Activated CD4-positive, alpha-beta T cell treated with anti-CD3 and anti-CD28 coated beads, Interleukin-2, amount 10 ng/mL, durations not matched to agents 24 days and 14 days (primary cell): Measurements from ENCODE around the gene TMEM256. TPM values are rescaled to one million over a fixed set of nuclear protein-coding genes. Genes with fewer than 3 reads are reported as not detected.
"Not testable (repeated sequence)": the region's sequence is repeated elsewhere in the genome, so short reads cannot be mapped to it uniquely, and the experiment has no call there.

ENCODE experiments used
- DNase-seq: peaks from one replicate; pipeline ENCODE4 v3.0.0; 2022
- H3K27ac Mint-ChIP-seq: one replicate; pipeline ENCODE4 v1.8.0; 2022; ENCODE audit warnings: mild to moderate bottlenecking, mixed read lengths
- H3K27me3 Mint-ChIP-seq: one replicate; pipeline ENCODE4 v1.8.0; 2022; ENCODE audit warnings: mixed read lengths
- H3K36me3 Mint-ChIP-seq: one replicate; pipeline ENCODE4 v1.8.0; 2022; ENCODE audit warnings: low read depth, mild to moderate bottlenecking, mixed read lengths
- H3K4me1 Mint-ChIP-seq: one replicate; pipeline ENCODE4 v1.8.0; 2021; ENCODE audit warnings: mixed read lengths
- H3K4me3 Mint-ChIP-seq: one replicate; pipeline ENCODE4 v1.8.0; 2022; ENCODE audit warnings: mild to moderate bottlenecking, moderate library complexity, mixed read lengths
- H3K9me3 Mint-ChIP-seq: one replicate; pipeline ENCODE4 v1.8.0; 2021; ENCODE audit warnings: mixed read lengths
- intact Hi-C: fragments of 100-400 bp; cut with micrococcal nuclease; formaldehyde crosslinking; loops from one replicate; pipeline ENCODE4 v1.15.1; 2023
- total RNA-seq: library from RNA; stranded (reverse); gene quantifications from 2 replicates; pipeline ENCODE4 v1.2.3, GENCODE V29; 2022

TMEM256 gene
- total RNA-seq, 1 donor from 2014 or later = 59.3 TPM

- H3K4me1 Mint-ChIP-seq = no peaks in the 10 kb centered on the region
- no peak overlapping the region for H3K4me3 Mint-ChIP-seq
- no peaks in the 10 kb centered on the region for H3K36me3 Mint-ChIP-seq
- peaks cover 42% of the 10 kb centered on the region for H3K27me3 Mint-ChIP-seq
- no peak for DNase-seq
- H3K27ac Mint-ChIP-seq = no peak overlapping the region
- intact Hi-C loops = no loop called here
- H3K9me3 Mint-ChIP-seq = peaks cover 9% of the 10 kb centered on the region
Observed at GRCh38 chr17:7379134-7379533, 24.8 kb downstream of the TMEM256 start.

- Mint-ChIP-seq H3K9me3 (peaks cover 5% of the 10 kb centered on the region), H3K4me1 (no peaks in the 10 kb centered on the region), H3K4me3 (no peak overlapping the region), H3K27ac (no peak overlapping the region), H3K27me3 (peaks cover 21% of the 10 kb centered on the region), H3K36me3 (no peaks in the 10 kb centered on the region)
- intact Hi-C loops = no loop called here
- no peak for DNase-seq
Observed at GRCh38 chr17:7374353-7374752, 29.5 kb downstream of the TMEM256 start.

GRCh38 chr17:7370853-7371252 lies 33.0 kb downstream of the TMEM256 start:
- intact Hi-C loops = no loop called here
- H3K4me3 Mint-ChIP-seq = no peak overlapping the region
- DNase-seq = no peak
- peaks cover 14% of the 10 kb centered on the region for H3K27me3 Mint-ChIP-seq
- no peak overlapping the region for H3K27ac Mint-ChIP-seq
- no peaks in the 10 kb centered on the region for H3K9me3 Mint-ChIP-seq
- H3K4me1 Mint-ChIP-seq = no peaks in the 10 kb centered on the region
- no peaks in the 10 kb centered on the region for H3K36me3 Mint-ChIP-seq

- H3K36me3 Mint-ChIP-seq = no peaks in the 10 kb centered on the region
- no peak for DNase-seq
- H3K27ac Mint-ChIP-seq = no peak overlapping the region
- H3K4me1 Mint-ChIP-seq = no peaks in the 10 kb centered on the region
- intact Hi-C loops = no loop called here
- H3K27me3 Mint-ChIP-seq = peaks cover 14% of the 10 kb centered on the region
- H3K9me3 Mint-ChIP-seq = no peaks in the 10 kb centered on the region
- no peak overlapping the region for H3K4me3 Mint-ChIP-seq
Observed at GRCh38 chr17:7369825-7370224, 34.1 kb downstream of the TMEM256 start.

- intact Hi-C loops, H3K4me1 Mint-ChIP-seq, DNase-seq, H3K4me3 Mint-ChIP-seq, H3K36me3 Mint-ChIP-seq, H3K27ac Mint-ChIP-seq, H3K9me3 Mint-ChIP-seq: not testable (repeated sequence)
- H3K27me3 Mint-ChIP-seq = peaks cover 12% of the 10 kb centered on the region
Observed at GRCh38 chr17:7368599-7368994, 35.3 kb downstream of the TMEM256 start.

- intact Hi-C loops = no loop called here
- Mint-ChIP-seq H3K36me3 (no peaks in the 10 kb centered on the region), H3K4me1 (no peaks in the 10 kb centered on the region)
Observed at GRCh38 chr17:7367918-7368598, 35.8 kb downstream of the TMEM256 start.

GRCh38 chr17:7367083-7367482 lies 36.8 kb downstream of the TMEM256 start:
- peaks cover under 1% of the 10 kb centered on the region for H3K4me1 Mint-ChIP-seq
- no peaks in the 10 kb centered on the region for H3K36me3 Mint-ChIP-seq
- peaks cover 12% of the 10 kb centered on the region for H3K27me3 Mint-ChIP-seq
- H3K9me3 Mint-ChIP-seq = no peaks in the 10 kb centered on the region
- H3K27ac Mint-ChIP-seq = no peak overlapping the region
- no peak overlapping the region for H3K4me3 Mint-ChIP-seq
- peak; percentile 49 for DNase-seq
- intact Hi-C loops = no loop called here

More at GRCh38 chr17:7367918-7368598, 35.8 kb downstream of the TMEM256 start:
- no peaks in the 10 kb centered on the region for H3K9me3 Mint-ChIP-seq
- no peak overlapping the region for H3K4me3 Mint-ChIP-seq
- H3K27ac Mint-ChIP-seq = no peak overlapping the region
- DNase-seq = no peak
- peaks cover 12% of the 10 kb centered on the region for H3K27me3 Mint-ChIP-seq

- intact Hi-C loops, H3K27ac Mint-ChIP-seq, H3K9me3 Mint-ChIP-seq, DNase-seq, H3K4me1 Mint-ChIP-seq, H3K4me3 Mint-ChIP-seq, H3K36me3 Mint-ChIP-seq: not testable (repeated sequence)
- peaks cover 10% of the 10 kb centered on the region for H3K27me3 Mint-ChIP-seq
Observed at GRCh38 chr17:7365963-7366362, 37.9 kb downstream of the TMEM256 start.

GRCh38 chr17:7363311-7363710 lies 40.6 kb downstream of the TMEM256 start:
- peaks cover 2% of the 10 kb centered on the region for H3K4me1 Mint-ChIP-seq
- H3K36me3 Mint-ChIP-seq = no peaks in the 10 kb centered on the region
- no peak overlapping the region for H3K4me3 Mint-ChIP-seq
- intact Hi-C loops = no loop called here
- no peaks in the 10 kb centered on the region for H3K9me3 Mint-ChIP-seq
- peaks cover 2% of the 10 kb centered on the region for H3K27me3 Mint-ChIP-seq
- DNase-seq = no peak
- no peak overlapping the region for H3K27ac Mint-ChIP-seq

- intact Hi-C loops = no loop called here
- no peak for DNase-seq
- H3K27ac Mint-ChIP-seq = no peak overlapping the region
- peaks cover 2% of the 10 kb centered on the region for H3K4me1 Mint-ChIP-seq
- no peaks in the 10 kb centered on the region for H3K27me3 Mint-ChIP-seq
- H3K9me3 Mint-ChIP-seq = no peaks in the 10 kb centered on the region
- H3K36me3 Mint-ChIP-seq = no peaks in the 10 kb centered on the region
- no peak overlapping the region for H3K4me3 Mint-ChIP-seq
Observed at GRCh38 chr17:7361906-7362305, 42.0 kb downstream of the TMEM256 start.

- Mint-ChIP-seq H3K27ac (no peak overlapping the region), H3K4me3 (no peak overlapping the region), H3K9me3 (no peaks in the 10 kb centered on the region), H3K4me1 (peaks cover 21% of the 10 kb centered on the region), H3K36me3 (peaks cover 5% of the 10 kb centered on the region), H3K27me3 (no peaks in the 10 kb centered on the region)
- intact Hi-C loops = loop anchor here (2.0 kb wide), 2 partner anchors 37 to 329 kb away; partner anchors contain the start of genes PLSCR3 and TP53
- no peak for DNase-seq
Observed at GRCh38 chr17:7357381-7357780, 46.5 kb downstream of the TMEM256 start.

- DNase-seq = no peak
- Mint-ChIP-seq H3K4me1 (peaks cover 21% of the 10 kb centered on the region), H3K4me3 (no peak overlapping the region), H3K9me3 (no peaks in the 10 kb centered on the region), H3K36me3 (peaks cover 6% of the 10 kb centered on the region), H3K27ac (no peak overlapping the region), H3K27me3 (no peaks in the 10 kb centered on the region)
- intact Hi-C loops = loop anchor here (1.0 to 2.0 kb wide), 4 partner anchors 38 to 330 kb away; partner anchors contain the start of genes PLSCR3, SENP3, TMEM102 and TP53
Observed at GRCh38 chr17:7356756-7357155, 47.1 kb downstream of the TMEM256 start.

GRCh38 chr17:7356072-7356549 lies 47.8 kb downstream of the TMEM256 start:
- Mint-ChIP-seq H3K4me3 (no peak overlapping the region), H3K4me1 (peaks cover 23% of the 10 kb centered on the region), H3K27me3 (no peaks in the 10 kb centered on the region), H3K36me3 (peaks cover 9% of the 10 kb centered on the region), H3K27ac (peak overlapping the region; percentile 73), H3K9me3 (no peaks in the 10 kb centered on the region)
- DNase-seq = peak; percentile 96
- intact Hi-C loops = loop anchor here (1.0 to 2.0 kb wide), 4 partner anchors 39 to 331 kb away; partner anchors contain the start of genes PLSCR3, SENP3, TMEM102 and TP53

- H3K9me3 Mint-ChIP-seq = no peaks in the 10 kb centered on the region
- no peaks in the 10 kb centered on the region for H3K27me3 Mint-ChIP-seq
- H3K36me3 Mint-ChIP-seq = peaks cover 10% of the 10 kb centered on the region
- no peak overlapping the region for H3K4me3 Mint-ChIP-seq
- intact Hi-C loops = no loop called here
- no peak for DNase-seq
- peaks cover 24% of the 10 kb centered on the region for H3K4me1 Mint-ChIP-seq
- no peak overlapping the region for H3K27ac Mint-ChIP-seq
Observed at GRCh38 chr17:7355573-7355972, 48.3 kb downstream of the TMEM256 start.
